ENCODE measurements around the gene RITA1. TPM values are rescaled to one million over a fixed set of nuclear protein-coding genes. Genes with fewer than 3 reads are reported as not detected.

Gene RITA1
- total RNA-seq, 1 experiment from 2014 or later = 71.6 TPM

DNA sequence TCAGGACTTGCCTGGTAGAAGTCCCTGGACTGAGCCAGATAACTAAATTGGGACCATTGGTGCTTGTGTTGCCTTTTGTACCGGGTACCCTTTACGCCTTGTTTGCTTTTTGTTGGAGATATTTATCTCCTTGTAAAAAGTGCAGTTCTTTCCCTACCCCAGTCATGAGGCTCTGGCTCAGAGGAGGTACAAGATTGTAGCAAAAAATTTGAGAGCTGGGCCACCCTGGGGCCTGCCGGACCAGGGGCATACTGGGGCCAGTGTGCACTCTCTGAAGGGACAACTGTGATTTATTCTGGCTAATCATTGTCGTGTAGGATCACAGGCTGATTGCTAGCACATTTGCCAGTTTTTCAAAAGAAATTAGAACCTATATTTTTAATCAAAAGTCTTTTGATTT is 49.0 kb downstream of the RITA1 start:
- peaks cover 10% of the 10 kb centered on the region for H3K36me3 ChIP-seq (ENCODE audit: low read depth, low read length)
- H3K9ac ChIP-seq (ENCODE audit: low read length) = no peak overlapping the region
- H3K79me2 ChIP-seq (ENCODE audit: low read length) = 0 out of 2 replicates have a peak, but pooled peaks cover 1% of the 10 kb centered on the region
- no peaks in the 10 kb centered on the region for H3K9me3 ChIP-seq (ENCODE audit: low read length)
- H2AFZ ChIP-seq (ENCODE audit: low read length) = no peak overlapping the region
- H4K20me1 ChIP-seq (ENCODE audit: low read length) = no peaks in the 10 kb centered on the region
- CTCF ChIA-PET = no interaction called here
- DNase-seq (no peak), ATAC-seq (no peak)
- H3F3A ChIP-seq (ENCODE audit: low read length, unreplicated experiment) = no peaks in the 10 kb centered on the region
- BruUV-seq (replicated peaks) = no TSS peak
- no peak overlapping the region for H3K4me2 ChIP-seq (ENCODE audit: low read length)
- H3K27me3 ChIP-seq (ENCODE audit: low read length) = no peaks in the 10 kb centered on the region
- POLR2A ChIA-PET (ENCODE audit: unreplicated experiment) = no interaction called here
- no peak overlapping the region for H3K27ac ChIP-seq (ENCODE audit: low read length)
- intact Hi-C loops (cut with micrococcal nuclease) = no loop called here
- TF ChIP-seq EZH2phosphoT487 (IDR thresholded peaks at IDR 0.05; ENCODE audit: borderline replicate concordance, low read length) (no peak), EZH2 (IDR thresholded peaks at IDR 0.05; ENCODE audit: low read length, unreplicated experiment) (no peak)
- TF ChIP-seq, protein P1, sequence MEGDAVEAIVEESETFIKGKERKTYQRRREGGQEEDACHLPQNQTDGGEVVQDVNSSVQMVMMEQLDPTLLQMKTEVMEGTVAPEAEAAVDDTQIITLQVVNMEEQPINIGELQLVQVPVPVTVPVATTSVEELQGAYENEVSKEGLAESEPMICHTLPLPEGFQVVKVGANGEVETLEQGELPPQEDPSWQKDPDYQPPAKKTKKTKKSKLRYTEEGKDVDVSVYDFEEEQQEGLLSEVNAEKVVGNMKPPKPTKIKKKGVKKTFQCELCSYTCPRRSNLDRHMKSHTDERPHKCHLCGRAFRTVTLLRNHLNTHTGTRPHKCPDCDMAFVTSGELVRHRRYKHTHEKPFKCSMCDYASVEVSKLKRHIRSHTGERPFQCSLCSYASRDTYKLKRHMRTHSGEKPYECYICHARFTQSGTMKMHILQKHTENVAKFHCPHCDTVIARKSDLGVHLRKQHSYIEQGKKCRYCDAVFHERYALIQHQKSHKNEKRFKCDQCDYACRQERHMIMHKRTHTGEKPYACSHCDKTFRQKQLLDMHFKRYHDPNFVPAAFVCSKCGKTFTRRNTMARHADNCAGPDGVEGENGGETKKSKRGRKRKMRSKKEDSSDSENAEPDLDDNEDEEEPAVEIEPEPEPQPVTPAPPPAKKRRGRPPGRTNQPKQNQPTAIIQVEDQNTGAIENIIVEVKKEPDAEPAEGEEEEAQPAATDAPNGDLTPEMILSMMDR (conservative IDR thresholded peaks at IDR 0.05; ENCODE audit: low read depth, low read length) = no peak
- peaks cover 4% of the 10 kb centered on the region for H3K4me1 ChIP-seq (ENCODE audit: insufficient read depth, low read length)
- H3K9me2 ChIP-seq (replicated peaks; ENCODE audit: low read length) = no peaks in the 10 kb centered on the region
- H3K4me3 ChIP-seq (ENCODE audit: low read length) = no peak overlapping the region

DNA sequence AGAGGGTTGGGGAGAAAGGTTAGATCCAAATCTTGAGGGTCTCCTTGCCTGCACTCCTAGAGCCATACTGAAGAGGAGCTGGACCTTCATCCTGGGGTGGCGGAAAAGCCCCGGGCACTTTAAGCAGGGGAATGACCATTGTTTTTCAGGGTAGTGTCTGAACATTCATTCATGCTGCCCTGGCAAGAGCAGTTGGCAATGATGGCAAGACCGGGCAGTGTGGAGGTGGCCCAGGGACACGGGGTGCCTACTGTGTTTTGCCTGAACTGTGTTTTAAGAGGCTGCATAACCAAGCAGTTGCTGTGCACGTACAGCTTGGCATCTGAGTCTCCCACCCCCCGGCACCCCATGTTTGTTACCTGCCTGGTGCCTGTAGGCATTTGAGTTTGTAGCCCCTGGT is 50.5 kb downstream of the RITA1 start:
- DNase-seq (no peak), ATAC-seq (no peak)
- Histone ChIP-seq H3K27ac (ENCODE audit: low read length) (no peak overlapping the region), H3K9me2 (replicated peaks; ENCODE audit: low read length) (no peaks in the 10 kb centered on the region), H3K4me2 (ENCODE audit: low read length) (no peak overlapping the region), H3K9ac (ENCODE audit: low read length) (no peak overlapping the region), H2AFZ (ENCODE audit: low read length) (no peak overlapping the region), H3K36me3 (ENCODE audit: low read depth, low read length) (peaks cover 6% of the 10 kb centered on the region), H3K79me2 (ENCODE audit: low read length) (0 out of 2 replicates have a peak, but pooled peaks cover 10% of the 10 kb centered on the region), H3K4me3 (ENCODE audit: low read length) (no peak overlapping the region), H3K9me3 (ENCODE audit: low read length) (no peaks in the 10 kb centered on the region), H3F3A (ENCODE audit: low read length, unreplicated experiment) (peaks cover 2% of the 10 kb centered on the region), H3K27me3 (ENCODE audit: low read length) (no peaks in the 10 kb centered on the region), H4K20me1 (ENCODE audit: low read length) (no peaks in the 10 kb centered on the region), H3K4me1 (ENCODE audit: insufficient read depth, low read length) (peaks cover 19% of the 10 kb centered on the region)
- no peak for TF ChIP-seq EZH2phosphoT487 (IDR thresholded peaks at IDR 0.05; ENCODE audit: borderline replicate concordance, low read length)
- TF ChIP-seq, protein P1 (conservative IDR thresholded peaks at IDR 0.05; ENCODE audit: low read depth, low read length) = no peak
- TF ChIP-seq EZH2 (IDR thresholded peaks at IDR 0.05; ENCODE audit: low read length, unreplicated experiment) = no peak
- intact Hi-C loops (cut with micrococcal nuclease) = no loop called here
- BruUV-seq (replicated peaks) = no TSS peak
- ChIA-PET CTCF (no interaction called here), POLR2A (ENCODE audit: unreplicated experiment) (no interaction called here)

DNA sequence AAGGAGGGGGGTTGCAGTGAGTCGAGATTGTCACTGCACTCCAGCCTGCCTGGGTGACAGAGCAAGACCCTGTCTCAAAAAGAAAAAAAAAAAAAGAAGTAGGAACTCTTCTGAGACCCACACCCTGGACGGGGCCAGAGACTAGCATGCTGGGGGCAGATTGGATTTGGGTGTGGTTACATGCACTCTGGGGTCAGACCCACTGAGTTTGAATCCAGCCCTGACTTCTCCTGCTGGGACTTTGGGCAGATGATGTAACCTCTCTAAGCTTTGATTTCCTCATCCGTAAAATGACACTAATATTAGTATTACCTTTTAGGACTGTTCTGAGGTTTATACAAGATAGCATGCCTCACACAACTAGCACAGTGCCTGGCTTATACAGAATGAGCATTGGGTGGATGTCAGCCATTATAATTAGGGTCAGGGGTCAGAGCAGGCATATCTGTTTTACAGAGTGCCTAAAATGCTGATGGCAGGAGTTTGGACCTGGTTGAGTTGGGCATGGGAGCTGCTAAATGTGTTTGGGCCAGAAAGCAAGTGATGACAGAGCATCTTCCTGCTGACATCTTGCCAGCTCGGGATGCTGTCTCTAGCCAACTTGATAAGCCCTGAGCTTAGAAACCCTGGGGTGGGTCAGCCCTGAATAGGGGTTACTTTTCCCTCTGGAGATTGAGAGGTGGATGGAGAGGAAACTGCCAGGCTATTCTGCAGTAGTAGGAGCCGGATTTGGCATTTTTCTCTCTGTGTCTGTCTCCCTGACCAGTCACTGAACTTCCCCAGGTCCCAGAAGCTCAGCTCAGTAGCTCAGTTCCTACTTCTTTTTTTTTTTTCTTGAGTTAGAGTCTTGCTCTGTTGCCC is 51.2 kb downstream of the RITA1 start:
- Histone ChIP-seq H3K9me3 (ENCODE audit: low read length) (no peaks in the 10 kb centered on the region), H4K20me1 (ENCODE audit: low read length) (no peaks in the 10 kb centered on the region), H3K27ac (ENCODE audit: low read length) (no peak overlapping the region), H3K4me3 (ENCODE audit: low read length) (no peak overlapping the region), H2AFZ (ENCODE audit: low read length) (no peak overlapping the region), H3K79me2 (ENCODE audit: low read length) (0 out of 2 replicates have a peak, but pooled peaks cover 10% of the 10 kb centered on the region), H3K9ac (ENCODE audit: low read length) (no peak overlapping the region), H3K9me2 (replicated peaks; ENCODE audit: low read length) (no peaks in the 10 kb centered on the region), H3K4me1 (ENCODE audit: insufficient read depth, low read length) (peaks cover 25% of the 10 kb centered on the region), H3K27me3 (ENCODE audit: low read length) (no peaks in the 10 kb centered on the region), H3F3A (ENCODE audit: low read length, unreplicated experiment) (peaks cover 7% of the 10 kb centered on the region), H3K36me3 (ENCODE audit: low read depth, low read length) (no peaks in the 10 kb centered on the region; the same call in 1 of the 2 replicates), H3K4me2 (ENCODE audit: low read length) (no peak overlapping the region)
- TF ChIP-seq, protein P1 (conservative IDR thresholded peaks at IDR 0.05; ENCODE audit: low read depth, low read length) = no peak
- no peak for TF ChIP-seq EZH2 (IDR thresholded peaks at IDR 0.05; ENCODE audit: low read length, unreplicated experiment)
- TF ChIP-seq EZH2phosphoT487 (IDR thresholded peaks at IDR 0.05; ENCODE audit: borderline replicate concordance, low read length) = no peak
- ATAC-seq (no peak), DNase-seq (no peak)
- no TSS peak for BruUV-seq (replicated peaks)
- intact Hi-C loops (cut with micrococcal nuclease) = no loop called here
- ChIA-PET POLR2A (ENCODE audit: unreplicated experiment) (no interaction called here), CTCF (no interaction called here)

All from PC-3 (cell line).